H1 (cell line): ENCODE measurements around the gene EXOC2. TPM values are rescaled to one million over a fixed set of nuclear protein-coding genes. Genes with fewer than 3 reads are reported as not detected.

ENCODE experiments used
- GTF2F1 ChIP-seq: IDR thresholded peaks from 2 replicates; pipeline ENCODE4 v1.6.1; 2012; ENCODE audit warnings: low read depth, low read length, improper control_type of control experiment, borderline replicate concordance
- POLR2A ChIP-seq, 2 experiments: IDR thresholded peaks; 1 replicate in 1 of 2; 2 replicates in 1 of 2; pipeline ENCODE4 v1.6.1; 2011; ENCODE audit warnings: low read depth in 2 of 2, low read length in 2 of 2, mild to moderate bottlenecking in 2 of 2; ENCODE audit errors: control extremely low read depth in 1 of 2
- USF2 ChIP-seq: IDR thresholded peaks from 2 replicates; pipeline ENCODE4 v1.6.1; 2011; ENCODE audit warnings: low read length, improper control_type of control experiment
- polyA plus RNA-seq, 7 experiments: library from polyadenylated mRNA; depleted of rRNA in 3 of 7; stranded (reverse) in 5 of 7; unstranded in 2 of 7; fragments of >200 nt in 5 of 7; fragments of 200-250 nt in 2 of 7; gene quantifications; 1 replicate in 5 of 7; 2 replicates in 1 of 7; 4 replicates in 1 of 7; pipeline versions ENCODE4 v1.2.1 to v1.2.3, GENCODE V29; 2011 to 2013; ENCODE audit warnings: missing spikeins in 2 of 7, mixed read lengths in 2 of 7
- total RNA-seq: library from RNA; stranded (reverse); fragmentation: NEBNext Ultra II Directional; extraction: Animal tissue kit (Norgen Biotek cat#: 25700); gene quantifications from 2 replicates; pipeline ENCODE4 v1.2.1, GENCODE V29; 2021
- TF ChIP-seq, protein P1 (sequence below): fragments of 300-600 bp; sonication (generic); IDR thresholded peaks from 2 replicates; pipeline ENCODE4 v1.7.1; 2012; ENCODE audit warnings: low read length, moderate library complexity, mild to moderate bottlenecking, inconsistent platforms; ENCODE audit not compliant: insufficient replicate concordance
- TF ChIP-seq, protein P2 (sequence below): IDR thresholded peaks from 2 replicates; pipeline ENCODE4 v1.6.1; 2012; ENCODE audit warnings: low read length, inconsistent platforms

EXOC2 gene
- total and polyA plus RNA-seq, 2 of the 8 experiments (the other 6 are each of a cell fraction or from before 2014, with no cell fraction given) = 25.5 to 44.4 TPM

DNA sequence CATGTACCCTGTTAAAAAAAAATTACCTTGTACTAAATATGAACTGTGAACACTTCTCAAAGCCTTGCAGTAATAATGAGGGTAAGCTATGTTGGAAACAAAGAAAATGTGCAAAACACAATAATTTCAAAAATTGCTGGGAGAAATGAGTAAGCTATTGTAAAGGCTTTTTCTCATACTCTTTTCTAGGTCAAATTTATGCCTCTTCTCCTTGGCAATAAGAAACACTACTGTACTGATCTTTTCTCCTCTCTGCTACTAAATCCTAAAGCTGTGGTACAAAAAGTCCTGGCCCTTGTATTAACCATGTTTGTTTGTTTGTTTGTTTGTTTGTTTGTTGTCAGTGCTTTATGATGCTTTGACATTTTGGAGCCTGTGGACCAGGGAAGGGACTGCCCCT lies 18.5 kb downstream of the EXOC2 start (continued):
- TF ChIP-seq, protein P1, sequence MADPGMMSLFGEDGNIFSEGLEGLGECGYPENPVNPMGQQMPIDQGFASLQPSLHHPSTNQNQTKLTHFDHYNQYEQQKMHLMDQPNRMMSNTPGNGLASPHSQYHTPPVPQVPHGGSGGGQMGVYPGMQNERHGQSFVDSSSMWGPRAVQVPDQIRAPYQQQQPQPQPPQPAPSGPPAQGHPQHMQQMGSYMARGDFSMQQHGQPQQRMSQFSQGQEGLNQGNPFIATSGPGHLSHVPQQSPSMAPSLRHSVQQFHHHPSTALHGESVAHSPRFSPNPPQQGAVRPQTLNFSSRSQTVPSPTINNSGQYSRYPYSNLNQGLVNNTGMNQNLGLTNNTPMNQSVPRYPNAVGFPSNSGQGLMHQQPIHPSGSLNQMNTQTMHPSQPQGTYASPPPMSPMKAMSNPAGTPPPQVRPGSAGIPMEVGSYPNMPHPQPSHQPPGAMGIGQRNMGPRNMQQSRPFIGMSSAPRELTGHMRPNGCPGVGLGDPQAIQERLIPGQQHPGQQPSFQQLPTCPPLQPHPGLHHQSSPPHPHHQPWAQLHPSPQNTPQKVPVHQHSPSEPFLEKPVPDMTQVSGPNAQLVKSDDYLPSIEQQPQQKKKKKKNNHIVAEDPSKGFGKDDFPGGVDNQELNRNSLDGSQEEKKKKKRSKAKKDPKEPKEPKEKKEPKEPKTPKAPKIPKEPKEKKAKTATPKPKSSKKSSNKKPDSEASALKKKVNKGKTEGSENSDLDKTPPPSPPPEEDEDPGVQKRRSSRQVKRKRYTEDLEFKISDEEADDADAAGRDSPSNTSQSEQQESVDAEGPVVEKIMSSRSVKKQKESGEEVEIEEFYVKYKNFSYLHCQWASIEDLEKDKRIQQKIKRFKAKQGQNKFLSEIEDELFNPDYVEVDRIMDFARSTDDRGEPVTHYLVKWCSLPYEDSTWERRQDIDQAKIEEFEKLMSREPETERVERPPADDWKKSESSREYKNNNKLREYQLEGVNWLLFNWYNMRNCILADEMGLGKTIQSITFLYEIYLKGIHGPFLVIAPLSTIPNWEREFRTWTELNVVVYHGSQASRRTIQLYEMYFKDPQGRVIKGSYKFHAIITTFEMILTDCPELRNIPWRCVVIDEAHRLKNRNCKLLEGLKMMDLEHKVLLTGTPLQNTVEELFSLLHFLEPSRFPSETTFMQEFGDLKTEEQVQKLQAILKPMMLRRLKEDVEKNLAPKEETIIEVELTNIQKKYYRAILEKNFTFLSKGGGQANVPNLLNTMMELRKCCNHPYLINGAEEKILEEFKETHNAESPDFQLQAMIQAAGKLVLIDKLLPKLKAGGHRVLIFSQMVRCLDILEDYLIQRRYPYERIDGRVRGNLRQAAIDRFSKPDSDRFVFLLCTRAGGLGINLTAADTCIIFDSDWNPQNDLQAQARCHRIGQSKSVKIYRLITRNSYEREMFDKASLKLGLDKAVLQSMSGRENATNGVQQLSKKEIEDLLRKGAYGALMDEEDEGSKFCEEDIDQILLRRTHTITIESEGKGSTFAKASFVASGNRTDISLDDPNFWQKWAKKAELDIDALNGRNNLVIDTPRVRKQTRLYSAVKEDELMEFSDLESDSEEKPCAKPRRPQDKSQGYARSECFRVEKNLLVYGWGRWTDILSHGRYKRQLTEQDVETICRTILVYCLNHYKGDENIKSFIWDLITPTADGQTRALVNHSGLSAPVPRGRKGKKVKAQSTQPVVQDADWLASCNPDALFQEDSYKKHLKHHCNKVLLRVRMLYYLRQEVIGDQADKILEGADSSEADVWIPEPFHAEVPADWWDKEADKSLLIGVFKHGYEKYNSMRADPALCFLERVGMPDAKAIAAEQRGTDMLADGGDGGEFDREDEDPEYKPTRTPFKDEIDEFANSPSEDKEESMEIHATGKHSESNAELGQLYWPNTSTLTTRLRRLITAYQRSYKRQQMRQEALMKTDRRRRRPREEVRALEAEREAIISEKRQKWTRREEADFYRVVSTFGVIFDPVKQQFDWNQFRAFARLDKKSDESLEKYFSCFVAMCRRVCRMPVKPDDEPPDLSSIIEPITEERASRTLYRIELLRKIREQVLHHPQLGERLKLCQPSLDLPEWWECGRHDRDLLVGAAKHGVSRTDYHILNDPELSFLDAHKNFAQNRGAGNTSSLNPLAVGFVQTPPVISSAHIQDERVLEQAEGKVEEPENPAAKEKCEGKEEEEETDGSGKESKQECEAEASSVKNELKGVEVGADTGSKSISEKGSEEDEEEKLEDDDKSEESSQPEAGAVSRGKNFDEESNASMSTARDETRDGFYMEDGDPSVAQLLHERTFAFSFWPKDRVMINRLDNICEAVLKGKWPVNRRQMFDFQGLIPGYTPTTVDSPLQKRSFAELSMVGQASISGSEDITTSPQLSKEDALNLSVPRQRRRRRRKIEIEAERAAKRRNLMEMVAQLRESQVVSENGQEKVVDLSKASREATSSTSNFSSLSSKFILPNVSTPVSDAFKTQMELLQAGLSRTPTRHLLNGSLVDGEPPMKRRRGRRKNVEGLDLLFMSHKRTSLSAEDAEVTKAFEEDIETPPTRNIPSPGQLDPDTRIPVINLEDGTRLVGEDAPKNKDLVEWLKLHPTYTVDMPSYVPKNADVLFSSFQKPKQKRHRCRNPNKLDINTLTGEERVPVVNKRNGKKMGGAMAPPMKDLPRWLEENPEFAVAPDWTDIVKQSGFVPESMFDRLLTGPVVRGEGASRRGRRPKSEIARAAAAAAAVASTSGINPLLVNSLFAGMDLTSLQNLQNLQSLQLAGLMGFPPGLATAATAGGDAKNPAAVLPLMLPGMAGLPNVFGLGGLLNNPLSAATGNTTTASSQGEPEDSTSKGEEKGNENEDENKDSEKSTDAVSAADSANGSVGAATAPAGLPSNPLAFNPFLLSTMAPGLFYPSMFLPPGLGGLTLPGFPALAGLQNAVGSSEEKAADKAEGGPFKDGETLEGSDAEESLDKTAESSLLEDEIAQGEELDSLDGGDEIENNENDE = no peak
- TF ChIP-seq USF2 = no peak
- TF ChIP-seq, protein P2, sequence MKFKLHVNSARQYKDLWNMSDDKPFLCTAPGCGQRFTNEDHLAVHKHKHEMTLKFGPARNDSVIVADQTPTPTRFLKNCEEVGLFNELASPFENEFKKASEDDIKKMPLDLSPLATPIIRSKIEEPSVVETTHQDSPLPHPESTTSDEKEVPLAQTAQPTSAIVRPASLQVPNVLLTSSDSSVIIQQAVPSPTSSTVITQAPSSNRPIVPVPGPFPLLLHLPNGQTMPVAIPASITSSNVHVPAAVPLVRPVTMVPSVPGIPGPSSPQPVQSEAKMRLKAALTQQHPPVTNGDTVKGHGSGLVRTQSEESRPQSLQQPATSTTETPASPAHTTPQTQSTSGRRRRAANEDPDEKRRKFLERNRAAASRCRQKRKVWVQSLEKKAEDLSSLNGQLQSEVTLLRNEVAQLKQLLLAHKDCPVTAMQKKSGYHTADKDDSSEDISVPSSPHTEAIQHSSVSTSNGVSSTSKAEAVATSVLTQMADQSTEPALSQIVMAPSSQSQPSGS = no peak
- no peak for TF ChIP-seq GTF2F1
- TF ChIP-seq POLR2A (IDR thresholded peaks at IDR 0.05; ENCODE audit: control extremely low read depth in 1 of 2, low read depth in 2 of 2, low read length in 2 of 2) = no peak
